NCI-H2196 (cell line): Measurements from ENCODE around the gene PIP5KL1.

Source experiments
- DNase-seq: peaks from one replicate; lab custom pipeline; 2025; ENCODE audit not compliant: unreplicated experiment; lab: John Stamatoyannopoulos, UW

The PIP5KL1 gene

GRCh38 chr9:127875306-127875966, 55.1 kb downstream of the PIP5KL1 start:
- no peak for DNase-seq

- DNase-seq = no peak
Measured at GRCh38 chr9:127874301-127875221, 56.0 kb downstream of the PIP5KL1 start.

GRCh38 chr9:127873886-127874285, 56.7 kb downstream of the PIP5KL1 start:
- peak; percentile 76 for DNase-seq

GRCh38 chr9:127873223-127873691, 57.3 kb downstream of the PIP5KL1 start:
- no peak for DNase-seq

- no peak for DNase-seq
Measured at GRCh38 chr9:127872369-127873222, 58.0 kb downstream of the PIP5KL1 start.

DNA sequence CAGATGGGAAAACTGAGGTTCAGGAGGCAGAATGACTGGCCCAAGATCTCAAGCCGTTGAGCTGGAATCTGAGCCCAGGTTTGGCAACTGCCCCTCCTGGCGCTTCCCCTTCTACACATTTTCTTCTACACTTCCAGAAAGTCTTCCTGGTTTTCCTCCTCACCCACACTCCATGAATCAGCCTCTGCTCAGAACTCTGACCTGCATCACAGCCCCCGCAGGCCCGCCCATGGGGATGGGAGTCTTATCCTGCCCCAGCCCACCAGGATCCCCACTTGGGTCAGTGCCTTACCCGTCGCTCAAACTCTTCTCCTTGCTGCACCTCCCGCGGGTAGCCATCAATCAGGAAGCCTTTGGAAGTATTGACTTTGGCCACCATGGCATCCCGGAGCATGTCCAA, 59.0 kb downstream of the PIP5KL1 start:
- no peak for DNase-seq

GRCh38 chr9:127870887-127871286, 59.7 kb downstream of the PIP5KL1 start:
- no peak for DNase-seq
